GM18867 (cell line): ENCODE data around the gene SARM1.
"Not testable (repeated sequence)": the region's sequence is repeated elsewhere in the genome, so short reads cannot be mapped to it uniquely, and the experiment has no call there.

ENCODE experiments used
- ATAC-seq: cut with Tn5 transposase; IDR thresholded peaks from one replicate; pipeline ENCODE4 v1.9.1; 2021; ENCODE audit warnings: mild to moderate bottlenecking, moderate library complexity; ENCODE audit not compliant: unreplicated experiment

The SARM1 gene

DNA sequence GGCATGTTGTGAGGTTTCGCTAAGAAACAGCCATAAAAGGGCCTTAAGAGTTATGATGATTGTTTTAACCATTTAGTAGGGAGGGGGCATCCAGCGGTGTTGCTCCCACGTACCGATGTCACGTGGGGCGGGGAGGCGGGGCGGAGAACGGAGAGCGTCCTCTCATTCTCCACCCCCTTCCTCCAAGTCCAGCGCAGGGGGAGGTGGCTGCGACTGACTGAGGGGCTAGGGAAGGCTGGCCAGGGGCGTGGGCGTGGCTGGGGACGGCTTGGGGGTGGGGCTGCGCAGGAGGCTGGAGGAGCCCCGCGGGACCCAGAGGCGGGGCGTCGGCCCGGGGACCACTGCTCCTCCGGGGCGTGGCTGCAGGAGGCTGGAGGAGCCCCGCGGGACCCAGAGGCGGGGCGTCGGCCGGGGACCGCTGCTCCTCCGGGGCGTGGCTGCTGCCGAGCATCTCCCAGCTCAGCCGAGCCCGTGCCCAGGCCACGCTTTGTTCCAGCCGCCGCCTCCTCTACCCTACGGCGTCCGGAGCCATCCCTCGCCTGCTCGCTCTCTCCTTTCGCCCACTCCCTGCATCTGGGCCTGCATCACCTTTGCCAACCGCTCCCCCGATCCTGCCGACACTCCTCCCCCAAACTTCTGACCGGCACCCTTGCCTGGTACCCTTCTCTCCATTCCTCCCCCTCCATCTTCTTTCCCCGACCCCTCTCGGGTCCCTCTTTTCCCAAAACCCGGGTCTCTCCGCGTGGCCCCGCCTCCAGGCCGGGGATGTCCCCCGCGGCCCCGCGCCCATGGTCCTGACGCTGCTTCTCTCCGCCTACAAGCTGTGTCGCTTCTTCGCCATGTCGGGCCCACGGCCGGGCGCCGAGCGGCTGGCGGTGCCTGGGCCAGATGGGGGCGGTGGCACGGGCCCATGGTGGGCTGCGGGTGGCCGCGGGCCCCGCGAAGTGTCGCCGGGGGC is at the start of gene SARM1:
Gene SARM1, plus strand, starts transcription at position 450 of the 958 bp plus-strand sequence. Its CDS starts 339 bp downstream, at position 789.
- ATAC-seq = peak; percentile 85

- ATAC-seq = no peak
These were observed 47.2 kb upstream of the SARM1 start for GRCh38 chr17:28324267-28324745.

- ATAC-seq = no peak
These were observed 46.7 kb upstream of the SARM1 start for GRCh38 chr17:28324781-28325180.

DNA sequence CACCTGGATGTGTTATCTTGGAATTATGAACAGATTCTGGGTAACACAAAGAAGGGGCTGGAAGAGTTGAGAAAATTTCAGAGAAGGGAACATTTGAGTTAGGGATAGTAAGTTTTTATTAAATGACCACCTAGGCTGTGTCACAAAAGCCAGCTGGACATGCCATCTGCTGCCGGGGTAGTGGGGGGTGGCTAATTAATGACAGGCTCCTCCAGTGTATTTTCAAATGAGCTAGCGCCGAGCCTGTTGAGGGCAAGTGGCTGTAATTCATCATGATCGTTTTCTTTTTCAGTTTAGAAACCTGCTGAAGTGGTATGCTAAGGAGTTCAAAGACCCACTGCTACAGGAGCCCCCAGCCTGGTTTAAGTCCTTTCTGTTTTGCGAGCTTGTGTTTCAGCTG is 46.3 kb upstream of the SARM1 start:
- no peak for ATAC-seq

- ATAC-seq = no peak
These were observed 45.4 kb upstream of the SARM1 start for GRCh38 chr17:28326114-28326513.

- ATAC-seq = peak; percentile 55
These were observed 44.4 kb upstream of the SARM1 start for GRCh38 chr17:28327031-28327607.

DNA sequence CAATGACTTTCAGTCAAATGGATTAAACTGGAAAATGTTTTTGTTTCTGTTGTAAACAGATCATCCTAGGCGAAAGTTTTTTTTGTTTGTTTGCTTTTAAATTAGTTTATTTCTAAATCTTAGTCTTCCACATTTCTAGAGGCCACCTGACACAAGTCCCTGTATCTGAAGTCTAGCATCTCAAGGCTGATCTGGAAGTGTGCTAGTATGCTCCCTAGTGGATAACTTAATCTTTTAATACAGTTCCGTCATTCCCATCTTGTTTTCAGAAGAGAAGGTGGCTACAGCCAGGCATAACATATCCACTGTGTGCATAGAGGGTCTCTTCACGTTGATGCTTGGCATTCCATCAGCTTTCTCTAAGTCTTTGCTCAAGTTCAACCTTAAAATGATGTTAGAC is 43.8 kb upstream of the SARM1 start:
- ATAC-seq = no peak

GRCh38 chr17:28328325-28328724 is 43.2 kb upstream of the SARM1 start:
- ATAC-seq = no peak

DNA sequence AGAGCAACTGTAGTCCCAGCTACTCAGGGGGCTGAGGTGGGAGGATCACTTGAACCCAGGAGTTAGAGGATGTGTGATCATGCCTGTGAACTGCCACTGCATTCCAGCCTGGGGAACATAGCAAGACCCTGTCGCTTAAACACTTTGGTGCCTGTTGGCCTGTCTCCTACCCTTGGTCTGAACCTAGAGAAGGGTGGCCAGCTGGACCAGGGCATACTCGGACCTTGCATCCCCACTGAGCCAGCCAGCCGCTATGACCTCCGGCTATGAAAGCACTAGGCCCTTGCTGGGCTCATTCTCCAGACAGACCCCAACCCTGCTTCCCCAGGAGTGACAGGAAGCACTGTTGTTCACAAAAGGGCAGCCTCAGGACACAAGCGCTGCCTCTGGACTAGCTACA is 40.8 kb upstream of the SARM1 start:
- ATAC-seq = no peak

DNA sequence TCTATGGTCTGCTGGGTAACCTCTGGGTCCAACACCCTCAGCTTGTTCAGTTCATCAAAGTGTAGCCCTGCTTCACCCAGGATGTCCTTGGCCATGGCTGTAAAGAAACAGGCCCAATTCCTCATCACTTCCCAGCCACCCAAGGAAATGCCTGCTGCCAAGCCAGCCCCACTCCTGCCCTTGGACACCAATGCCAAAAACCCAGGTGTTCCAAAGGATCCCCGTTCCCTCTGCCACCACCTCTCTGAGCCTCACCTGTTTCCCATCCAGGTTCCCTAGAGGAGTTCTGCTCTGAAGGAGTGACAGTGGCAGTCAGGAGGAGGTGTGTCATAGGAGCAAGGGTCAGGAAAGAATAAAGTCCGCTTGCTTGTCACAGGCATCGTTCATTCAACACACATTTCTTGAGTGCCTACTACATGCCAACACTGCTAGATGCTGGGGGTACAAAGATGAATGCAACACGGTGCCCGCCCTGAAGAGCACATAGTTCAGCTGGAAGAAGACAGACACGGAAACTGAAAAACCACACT is 39.5 kb upstream of the SARM1 start:
- ATAC-seq = no peak

- ATAC-seq = no peak
These were observed 38.3 kb upstream of the SARM1 start for GRCh38 chr17:28333083-28333746.

GRCh38 chr17:28334171-28334570 is 37.3 kb upstream of the SARM1 start:
- ATAC-seq = no peak

DNA sequence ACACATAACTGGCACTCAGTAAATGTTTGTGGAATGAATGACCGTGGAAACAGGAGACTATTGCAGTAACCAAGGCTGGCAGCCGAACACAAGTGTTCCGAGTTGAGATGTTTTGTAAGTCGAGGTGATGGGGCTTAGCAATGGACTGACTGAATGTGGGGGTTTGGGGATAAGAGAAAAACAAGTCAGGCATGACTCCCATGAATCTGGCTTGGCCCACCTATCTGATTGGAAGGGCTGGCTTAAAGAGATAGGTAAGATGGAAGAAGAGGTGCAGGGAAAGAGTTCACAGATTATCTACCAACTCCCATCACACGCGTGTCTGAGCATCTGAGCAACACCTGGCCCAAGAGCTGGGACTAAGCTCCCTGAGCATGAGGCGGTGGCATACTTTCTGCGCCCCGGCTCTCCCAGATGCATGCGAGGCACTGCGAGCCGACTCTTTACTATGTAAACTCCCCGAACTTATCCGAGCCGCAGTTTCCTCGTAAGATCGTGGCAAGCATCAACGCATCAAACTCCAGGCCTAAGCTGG is 36.8 kb upstream of the SARM1 start:
- ATAC-seq = no peak

DNA sequence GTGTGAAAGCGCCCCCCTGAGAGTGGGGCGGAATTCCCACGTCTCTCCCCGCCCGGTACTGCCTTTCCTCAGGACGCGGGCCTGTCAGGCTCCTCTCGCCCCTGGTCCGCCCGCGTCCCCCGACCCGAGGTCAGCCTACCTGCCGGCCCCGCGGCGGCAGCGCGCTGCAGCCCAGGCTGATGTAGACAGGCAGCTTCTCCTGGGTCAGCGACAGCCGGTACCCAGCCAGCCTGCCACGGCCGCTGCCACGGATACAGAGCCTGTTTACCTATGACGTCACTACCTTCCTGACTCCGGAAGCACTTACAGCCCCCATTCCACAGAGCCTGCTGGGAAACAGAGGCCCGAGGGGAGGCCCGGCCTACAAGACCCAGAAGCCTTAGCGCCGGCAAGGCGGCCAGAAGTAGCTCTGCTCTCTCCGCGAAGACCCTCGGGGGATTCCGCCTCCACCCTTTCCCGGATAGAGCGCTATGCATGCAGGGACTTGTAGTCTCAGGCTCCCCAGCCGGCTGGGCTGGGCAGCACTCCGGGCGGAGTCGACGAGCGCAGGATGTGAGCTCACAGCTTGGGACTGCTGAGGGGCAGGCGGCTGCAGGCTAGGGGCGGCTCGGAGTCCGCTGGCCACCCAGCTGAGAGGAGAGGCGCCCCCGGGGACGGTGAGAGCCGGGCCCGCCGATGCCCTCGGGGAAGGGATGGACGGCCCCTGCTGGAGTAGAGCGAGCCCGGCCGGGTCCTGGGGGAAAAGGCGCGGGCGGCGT is 36.1 kb upstream of the SARM1 start, which contains the start of the genes IFT20 and TNFAIP1:
Gene IFT20, minus strand, starts transcription at position 272 of the 758 bp plus-strand sequence. CDS start 3,487 bp downstream, outside the sequence.
Gene TNFAIP1, plus strand, starts transcription at position 561 of the 758 bp plus-strand sequence. CDS start 3,761 bp downstream, outside the sequence.
- ATAC-seq = peak; percentile 92

DNA sequence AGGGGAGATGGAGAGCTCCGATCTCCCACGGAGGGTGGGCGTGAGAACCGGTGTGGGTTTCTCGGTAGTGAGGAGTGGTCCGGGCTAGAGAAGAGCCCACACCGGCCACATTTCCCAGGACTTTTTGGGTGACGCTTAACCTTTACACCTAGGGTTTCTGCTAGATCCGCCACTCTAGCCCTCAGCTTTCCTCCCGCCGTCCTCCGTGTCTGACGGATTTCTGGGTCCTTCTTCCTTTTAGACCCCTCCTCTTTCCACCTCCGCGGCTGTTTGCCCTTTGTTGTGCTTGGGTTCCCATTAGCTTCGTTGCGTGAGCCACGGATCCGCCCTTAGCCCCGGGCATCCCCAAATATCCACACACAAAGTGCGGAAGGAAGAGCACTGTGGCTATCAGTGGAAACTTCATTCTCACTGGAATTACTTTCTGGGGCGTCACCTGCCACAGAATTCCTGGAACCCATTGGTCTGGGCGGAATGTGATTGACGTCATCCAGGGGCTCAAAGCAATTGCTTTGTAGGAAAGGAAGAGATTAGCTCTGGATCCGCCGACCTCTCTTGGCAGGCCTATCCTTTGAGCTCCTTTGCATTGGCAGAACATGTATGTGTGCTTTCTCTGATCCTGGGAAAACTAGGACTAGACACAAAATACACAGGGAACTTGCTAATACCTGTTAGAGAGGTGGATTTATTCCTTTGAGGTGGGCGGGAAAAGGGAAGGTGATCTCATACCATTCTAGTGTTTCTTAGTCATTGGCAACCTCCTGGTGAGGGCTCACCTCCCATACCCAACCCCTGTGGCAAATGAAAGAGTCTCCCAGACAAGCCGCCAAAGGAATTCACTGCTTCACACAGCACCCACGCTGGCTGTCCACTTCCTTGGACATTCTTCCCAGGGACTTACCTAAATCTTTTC is 35.3 kb upstream of the SARM1 start:
- peak; percentile 0 for ATAC-seq

DNA sequence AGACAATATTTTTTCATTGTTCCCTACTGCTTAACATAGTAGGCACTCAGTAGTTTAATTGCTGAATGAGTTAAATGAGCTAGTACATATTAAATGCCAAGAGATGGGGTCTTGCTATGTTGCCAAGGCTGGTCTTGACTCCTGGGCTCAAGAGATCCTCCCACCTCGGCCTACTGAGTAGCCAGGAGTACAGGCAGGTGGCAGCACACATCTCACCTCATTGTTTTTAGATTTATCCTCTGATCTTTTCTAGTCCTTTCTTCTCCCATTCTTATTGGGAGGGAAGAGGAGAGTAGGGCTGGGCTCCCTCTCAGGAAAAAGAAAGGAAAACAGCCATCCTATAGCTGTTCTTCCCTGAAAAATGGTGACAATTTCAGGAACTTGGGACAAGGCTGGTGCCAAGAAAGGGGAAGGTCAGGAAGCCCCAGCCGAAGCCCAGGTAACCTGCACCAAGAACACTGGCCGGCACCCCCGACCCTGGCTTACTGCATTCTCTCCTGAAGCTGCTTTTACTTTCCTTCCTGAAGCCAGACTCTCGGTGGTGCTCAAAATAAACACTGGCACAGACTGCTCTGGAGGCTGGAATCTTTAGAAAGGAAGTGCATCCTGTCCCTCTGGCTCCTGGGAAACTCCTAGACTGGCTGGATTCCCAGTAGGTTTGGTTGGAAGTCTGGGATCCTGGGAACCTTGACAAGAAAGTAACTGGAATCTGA is 33.3 kb upstream of the SARM1 start:
- no peak for ATAC-seq

GRCh38 chr17:28338769-28339212 is 32.7 kb upstream of the SARM1 start:
- not testable (repeated sequence) for ATAC-seq

DNA sequence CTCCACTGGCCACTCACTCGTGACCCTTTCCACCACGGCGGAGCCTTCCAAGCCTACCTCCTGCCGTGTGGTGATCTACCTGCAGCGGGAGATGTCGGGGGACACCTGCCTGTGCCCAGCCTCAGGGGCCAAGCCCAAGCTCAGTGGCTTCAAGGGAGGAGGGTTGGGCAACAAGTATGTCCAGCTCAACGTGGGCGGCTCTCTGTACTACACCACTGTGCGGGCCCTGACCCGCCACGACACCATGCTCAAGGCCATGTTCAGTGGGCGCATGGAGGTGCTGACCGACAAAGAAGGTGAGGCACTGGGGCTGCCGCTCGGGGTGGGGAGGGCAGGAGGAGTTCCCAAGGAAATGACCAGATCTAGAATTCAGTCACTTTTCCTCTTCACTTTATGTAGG is 32.1 kb upstream of the SARM1 start:
- no peak for ATAC-seq
